GM18507 (cell line): ENCODE measurements around the gene COL6A3.

ENCODE experiments used
- DNase-seq: peaks from one replicate; pipeline ENCODE4 v3.0.0; 2011; ENCODE audit warnings: low read depth; ENCODE audit not compliant: insufficient read length; ENCODE audit errors: extremely low spot score
- FAIRE-seq: peaks from 2 replicates; lab custom pipeline; 2011; peaks lifted over from hg19 to GRCh38; lab: Jason Lieb, UNC

The COL6A3 gene

GRCh38 chr2:237441605-237442274 lies 27.8 kb upstream of the COL6A3 start:
- FAIRE-seq (no peak), DNase-seq (no peak)

DNA sequence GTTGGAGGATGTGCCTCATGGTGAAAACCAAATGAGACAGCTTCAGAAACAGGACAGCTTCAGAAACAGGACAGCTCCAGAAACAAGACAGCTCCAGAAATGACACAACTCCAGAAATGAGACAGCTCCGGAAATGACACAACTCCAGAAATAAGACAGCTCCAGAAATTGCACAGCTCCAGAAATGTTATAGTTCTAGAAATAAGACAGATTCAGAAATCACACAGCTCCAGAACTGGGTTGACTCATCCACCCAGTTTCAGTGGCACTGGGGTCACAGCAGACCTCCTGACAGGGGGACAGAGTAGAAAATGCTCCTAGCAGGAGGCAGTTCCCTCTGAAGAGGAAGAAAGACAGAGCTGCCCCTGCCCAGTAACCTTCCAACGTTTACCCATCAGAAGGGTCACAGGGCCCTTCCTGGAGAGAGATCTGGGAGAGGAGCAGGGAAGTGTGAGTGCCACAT lies 26.9 kb upstream of the COL6A3 start:
- FAIRE-seq (peak; percentile 44), DNase-seq (no peak)

GRCh38 chr2:237438080-237438940 lies 24.3 kb upstream of the COL6A3 start:
- DNase-seq (no peak), FAIRE-seq (no peak)

DNA sequence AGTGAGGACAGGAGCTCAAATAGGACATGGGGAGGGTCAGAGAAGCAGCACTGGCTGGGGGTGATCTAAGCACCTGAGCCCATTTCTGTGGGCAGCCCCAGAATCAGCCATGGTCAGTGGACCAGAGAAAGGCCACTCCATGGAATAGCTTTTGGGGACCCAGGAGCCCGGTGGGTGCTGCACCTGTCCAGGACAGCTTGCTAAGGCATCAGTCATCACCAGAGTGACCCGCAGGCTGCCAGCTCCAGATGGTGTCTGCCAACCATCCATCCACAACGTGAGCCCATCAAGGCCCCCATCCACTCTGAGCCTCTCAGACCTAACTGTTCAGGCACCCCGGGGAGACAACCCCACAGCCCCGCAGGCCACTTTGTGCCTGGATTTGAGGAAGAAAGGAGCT lies 23.6 kb upstream of the COL6A3 start:
- DNase-seq (no peak), FAIRE-seq (no peak)

- no peak for DNase-seq
- FAIRE-seq, result no peak
Observed at GRCh38 chr2:237435844-237436587, 22.1 kb upstream of the COL6A3 start.

DNA sequence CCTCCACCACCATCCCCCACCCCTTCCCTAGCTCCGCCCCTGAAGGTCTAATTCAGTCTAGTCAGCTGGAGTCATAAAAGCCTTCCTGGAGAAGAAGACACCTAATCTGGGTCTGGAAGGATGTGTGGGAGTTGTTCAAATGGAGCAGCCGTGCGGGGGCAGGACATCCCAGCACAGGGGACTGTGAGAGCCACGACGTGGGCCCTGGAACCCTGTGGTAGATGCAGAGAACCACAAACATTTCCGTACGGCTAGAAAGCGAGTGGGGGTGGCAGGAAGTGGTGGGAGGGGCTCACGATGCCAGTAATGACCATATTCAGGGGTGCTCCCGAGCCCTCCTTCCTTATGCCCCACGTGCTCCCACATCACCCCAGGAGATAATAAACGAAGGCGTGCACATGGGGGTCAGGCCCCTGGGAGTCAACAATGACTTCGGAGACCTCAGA lies 20.9 kb upstream of the COL6A3 start:
- FAIRE-seq (peak; percentile 69), DNase-seq (no peak)

- no peak for FAIRE-seq
Observed at GRCh38 chr2:237433920-237434676, 20.1 kb upstream of the COL6A3 start.

DNA sequence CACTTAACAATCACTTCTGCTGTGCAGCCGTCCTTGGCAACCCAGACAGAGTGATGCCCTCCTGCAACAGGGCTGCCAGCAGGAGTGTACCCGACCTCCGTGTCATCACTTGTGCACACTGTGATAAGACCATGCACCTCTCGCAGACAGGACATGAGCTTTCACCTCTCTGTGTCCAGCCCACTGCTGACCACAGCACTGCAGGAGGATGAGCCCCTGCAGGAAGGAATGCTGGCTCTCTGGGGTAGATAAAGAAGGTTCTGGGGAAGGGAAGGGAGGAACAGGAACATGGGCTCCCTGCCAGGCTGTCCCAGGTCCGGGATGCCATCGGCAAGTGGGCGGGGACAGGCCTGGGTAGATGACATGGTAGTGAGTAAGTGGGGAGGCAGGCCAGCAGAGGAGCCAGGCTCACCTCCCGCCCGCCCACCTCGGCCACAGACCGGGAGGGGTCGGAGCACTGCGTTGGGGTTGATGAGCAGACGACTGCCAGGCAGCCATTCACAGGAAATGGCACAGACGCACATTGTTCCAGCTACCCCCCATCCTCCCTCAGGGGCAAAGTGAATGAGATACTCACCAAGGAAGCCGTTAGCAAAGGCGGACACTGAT lies 18.6 kb upstream of the COL6A3 start:
- DNase-seq (no peak), FAIRE-seq (no peak)

More at GRCh38 chr2:237433920-237434676, 20.1 kb upstream of the COL6A3 start:
- no peak for DNase-seq

DNA sequence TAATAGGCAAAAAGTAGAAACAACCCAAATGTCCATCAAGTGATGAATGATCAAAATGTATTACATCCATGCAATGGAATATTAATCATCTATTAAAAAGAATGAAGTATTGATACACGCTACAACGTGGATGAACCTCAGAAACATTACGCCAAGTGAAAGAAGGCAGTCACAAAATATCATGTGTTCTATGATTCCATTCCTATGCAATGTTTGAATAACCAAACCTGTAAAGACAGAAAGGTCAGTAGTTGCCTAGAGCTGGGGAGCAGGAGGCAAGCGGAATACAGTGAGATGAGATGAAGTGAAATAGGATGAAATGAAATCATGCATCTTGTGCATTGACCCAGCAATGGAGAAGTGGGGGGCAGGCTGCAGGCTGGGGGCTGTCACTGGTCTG lies 17.9 kb upstream of the COL6A3 start:
- FAIRE-seq, result no peak
- no peak for DNase-seq

DNA sequence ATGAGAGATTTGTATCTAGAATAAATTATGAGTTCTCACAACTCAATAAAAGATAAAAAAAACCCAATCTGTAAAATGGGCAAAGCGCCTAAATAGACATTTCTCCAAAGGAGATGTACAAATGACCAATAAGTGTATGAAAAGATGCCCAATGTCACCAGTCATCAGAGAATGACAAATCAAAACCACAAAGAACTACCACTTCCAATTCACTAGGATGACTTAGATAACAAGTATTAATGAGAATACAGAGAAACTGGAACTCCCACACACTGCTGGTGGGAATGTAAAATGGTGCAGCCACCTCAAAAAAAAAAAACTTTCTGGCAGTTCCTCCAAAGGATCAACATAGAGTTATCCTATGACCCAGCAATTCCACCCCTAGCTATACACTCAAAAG lies 17.4 kb upstream of the COL6A3 start:
- no peak for DNase-seq
- no peak for FAIRE-seq

GRCh38 chr2:237430861-237431260 lies 16.9 kb upstream of the COL6A3 start:
- FAIRE-seq (no peak), DNase-seq (no peak)

DNA sequence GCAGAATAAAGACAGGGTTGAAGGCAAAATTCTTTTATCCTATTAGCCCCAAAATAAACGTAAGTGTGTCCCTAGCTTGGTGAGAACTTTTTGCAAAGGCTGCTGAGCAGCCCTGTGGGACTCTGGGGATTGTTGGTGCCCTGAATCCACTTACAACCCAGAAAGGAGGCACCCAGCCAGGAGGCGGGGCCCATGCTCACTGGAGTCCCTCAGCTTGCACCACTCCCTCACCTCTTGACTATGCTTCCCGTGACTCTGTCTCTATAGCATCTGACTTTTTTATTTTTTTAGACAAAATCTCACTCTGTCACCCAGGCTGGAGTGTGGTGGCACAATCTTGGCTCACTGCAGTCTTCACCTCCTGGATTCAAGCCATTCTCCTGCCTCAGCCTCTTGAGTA lies 15.8 kb upstream of the COL6A3 start:
- FAIRE-seq, result no peak
- DNase-seq, result no peak

- FAIRE-seq (peak; percentile 44), DNase-seq (no peak)
Observed at GRCh38 chr2:237427769-237428506, 14.0 kb upstream of the COL6A3 start.

DNA sequence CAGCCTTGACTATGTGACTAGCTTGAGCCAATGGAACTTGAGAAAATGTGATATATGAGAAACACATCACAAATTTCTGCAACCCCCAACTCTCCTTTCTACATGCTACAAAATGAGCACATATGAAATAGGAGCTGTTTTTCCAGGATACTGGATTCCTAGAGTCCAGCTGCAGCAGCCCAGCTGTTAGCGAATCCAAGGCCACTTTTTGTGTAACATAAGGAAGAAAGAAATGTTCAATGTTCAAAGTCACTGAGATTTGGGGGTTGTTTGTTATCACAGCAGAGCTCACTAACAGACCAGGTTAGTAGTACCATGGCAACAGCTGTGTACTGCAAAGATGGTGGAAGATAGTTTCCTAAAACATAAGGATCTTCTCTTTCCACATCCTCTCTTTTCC lies 12.6 kb upstream of the COL6A3 start:
- no peak for FAIRE-seq
- DNase-seq, result no peak

DNA sequence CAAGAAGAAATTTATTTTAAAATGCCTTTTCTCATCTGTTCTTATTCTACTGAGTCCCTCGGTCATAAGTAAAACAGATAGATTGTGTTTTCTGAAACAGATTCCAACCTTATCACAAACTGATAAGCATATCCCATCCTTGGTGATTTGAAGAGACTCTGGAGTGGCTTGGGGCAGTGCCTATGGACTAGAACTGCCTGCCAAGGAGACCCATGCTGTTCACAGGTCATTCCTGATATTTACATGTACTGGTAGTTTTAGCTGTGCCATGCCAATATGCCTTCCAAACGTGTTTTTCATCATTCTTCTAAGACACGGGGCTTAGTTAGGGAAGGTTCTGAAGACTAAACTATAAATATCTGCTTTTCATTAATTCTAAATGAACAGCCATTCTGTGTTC lies 11.4 kb upstream of the COL6A3 start:
- no peak for DNase-seq
- no peak for FAIRE-seq

DNA sequence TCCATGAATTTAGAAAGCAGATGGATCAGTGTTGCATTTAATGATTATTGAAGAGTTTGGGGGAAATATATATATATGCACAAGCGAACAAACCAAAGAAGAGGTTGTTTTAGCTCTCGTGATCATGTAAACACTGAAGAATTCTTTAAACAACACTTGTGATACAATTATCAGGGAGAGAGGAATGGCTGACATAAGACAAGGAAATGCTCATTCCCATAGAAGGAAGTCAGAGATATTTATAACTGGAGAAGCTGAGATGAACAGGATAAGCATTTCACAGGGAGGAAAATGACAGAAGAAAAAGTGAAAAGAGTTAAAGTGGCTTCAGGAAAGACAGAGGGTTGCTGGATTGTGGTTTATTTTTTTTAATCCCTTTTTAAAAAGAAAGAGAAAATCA lies 10.6 kb upstream of the COL6A3 start:
- DNase-seq, result no peak
- no peak for FAIRE-seq

- DNase-seq (no peak), FAIRE-seq (no peak)
Observed at GRCh38 chr2:237423891-237424290, 9.9 kb upstream of the COL6A3 start.

- FAIRE-seq (no peak), DNase-seq (no peak)
Observed at GRCh38 chr2:237422309-237422708, 8.3 kb upstream of the COL6A3 start.
